Activated naive CD8-positive, alpha-beta T cell treated with anti-CD3 and anti-CD28 coated beads for 36 hours (primary cell): ENCODE data around the gene ZNF491. TPM values are rescaled to one million over a fixed set of nuclear protein-coding genes. Genes with fewer than 3 reads are reported as not detected.
"Not testable (repeated sequence)": the region's sequence is repeated elsewhere in the genome, so short reads cannot be mapped to it uniquely, and the experiment has no call there.

Experiments
- DNase-seq: peaks from one replicate; pipeline ENCODE4 v3.0.0; 2021
- H3K27ac Mint-ChIP-seq: one replicate; pipeline ENCODE4 v1.8.0; 2022; ENCODE audit warnings: mild to moderate bottlenecking, moderate library complexity, mixed read lengths
- H3K27me3 Mint-ChIP-seq: one replicate; pipeline ENCODE4 v1.8.0; 2022; ENCODE audit warnings: mild to moderate bottlenecking, mixed read lengths
- H3K36me3 Mint-ChIP-seq: one replicate; pipeline ENCODE4 v1.8.0; 2021; ENCODE audit warnings: mild to moderate bottlenecking, mixed read lengths
- H3K4me1 Mint-ChIP-seq: one replicate; pipeline ENCODE4 v1.8.0; 2021; ENCODE audit warnings: mixed read lengths
- H3K4me3 Mint-ChIP-seq: one replicate; pipeline ENCODE4 v1.8.0; 2022; ENCODE audit warnings: mild to moderate bottlenecking, moderate library complexity, mixed read lengths
- H3K9me3 Mint-ChIP-seq: one replicate; pipeline ENCODE4 v1.8.0; 2022; ENCODE audit warnings: mixed read lengths
- total RNA-seq, 2 experiments: library from RNA; stranded (reverse); gene quantifications; one replicate each; pipeline ENCODE4 v1.2.3, GENCODE V29; 2021

ZNF491 gene
- under 1 TPM; 0.56 to 0.87 TPM for total RNA-seq

- no peaks in the 10 kb centered on the region for H3K27me3 Mint-ChIP-seq
- peaks cover 10% of the 10 kb centered on the region for H3K9me3 Mint-ChIP-seq
- peaks cover 10% of the 10 kb centered on the region for H3K4me1 Mint-ChIP-seq
- peak; percentile 91 for DNase-seq
- H3K27ac Mint-ChIP-seq: peak within 1 kb of the TSS; percentile 76
- peaks cover 8% of the 10 kb centered on the region for H3K36me3 Mint-ChIP-seq
- peak within 1 kb of the TSS; percentile 87 for H3K4me3 Mint-ChIP-seq
These were observed at the start of gene ZNF491 for GRCh38 chr19:11798391-11799330. Gene ZNF491 (plus strand): TSS chr19:11798523. CDS start chr19:11805954, 7,431 bp downstream.

- Mint-ChIP-seq H3K4me3 (no peak overlapping the region), H3K4me1 (no peaks in the 10 kb centered on the region), H3K9me3 (peaks cover 44% of the 10 kb centered on the region), H3K27ac (no peak overlapping the region), H3K27me3 (peaks cover 9% of the 10 kb centered on the region), H3K36me3 (peaks cover 11% of the 10 kb centered on the region)
- DNase-seq: no peak
These were observed 48.6 kb upstream of the ZNF491 start for GRCh38 chr19:11749751-11750150.

- Mint-ChIP-seq H3K9me3 (peaks cover 58% of the 10 kb centered on the region), H3K27ac (no peak overlapping the region), H3K4me1 (no peaks in the 10 kb centered on the region), H3K36me3 (peaks cover 6% of the 10 kb centered on the region), H3K4me3 (no peak overlapping the region), H3K27me3 (peaks cover 9% of the 10 kb centered on the region)
- DNase-seq: no peak
These were observed 46.0 kb upstream of the ZNF491 start for GRCh38 chr19:11752244-11752736.

GRCh38 chr19:11754663-11755062, 43.7 kb upstream of the ZNF491 start:
- no peak overlapping the region for H3K27ac Mint-ChIP-seq
- no peaks in the 10 kb centered on the region for H3K4me1 Mint-ChIP-seq
- peaks cover 47% of the 10 kb centered on the region for H3K9me3 Mint-ChIP-seq

GRCh38 chr19:11756965-11757364, 41.4 kb upstream of the ZNF491 start:
- Mint-ChIP-seq H3K27ac (no peak overlapping the region), H3K4me3 (no peak overlapping the region), H3K36me3 (peaks cover 5% of the 10 kb centered on the region), H3K27me3 (peaks cover 9% of the 10 kb centered on the region), H3K4me1 (no peaks in the 10 kb centered on the region), H3K9me3 (peaks cover 30% of the 10 kb centered on the region)
- no peak for DNase-seq

More at GRCh38 chr19:11754663-11755062, 43.7 kb upstream of the ZNF491 start:
- Mint-ChIP-seq H3K4me3 (no peak overlapping the region), H3K27me3 (peaks cover 9% of the 10 kb centered on the region), H3K36me3 (peaks cover 5% of the 10 kb centered on the region)
- DNase-seq: no peak

GRCh38 chr19:11759805-11760204, 38.5 kb upstream of the ZNF491 start:
- no peaks in the 10 kb centered on the region for H3K4me1 Mint-ChIP-seq
- H3K4me3 Mint-ChIP-seq: no peak overlapping the region

GRCh38 chr19:11763117-11763516, 35.2 kb upstream of the ZNF491 start:
- peaks cover 2% of the 10 kb centered on the region for H3K36me3 Mint-ChIP-seq
- H3K27ac Mint-ChIP-seq: no peak overlapping the region
- no peak for DNase-seq
- no peak overlapping the region for H3K4me3 Mint-ChIP-seq
- peaks cover 14% of the 10 kb centered on the region for H3K9me3 Mint-ChIP-seq
- H3K27me3 Mint-ChIP-seq: peaks cover 3% of the 10 kb centered on the region
- peaks cover 10% of the 10 kb centered on the region for H3K4me1 Mint-ChIP-seq

More at GRCh38 chr19:11759805-11760204, 38.5 kb upstream of the ZNF491 start:
- Mint-ChIP-seq H3K27me3 (peaks cover 3% of the 10 kb centered on the region), H3K9me3 (peaks cover 31% of the 10 kb centered on the region), H3K27ac (no peak overlapping the region), H3K36me3 (no peaks in the 10 kb centered on the region)
- no peak for DNase-seq

- Mint-ChIP-seq H3K27me3 (peaks cover 3% of the 10 kb centered on the region), H3K4me3 (no peak overlapping the region), H3K4me1 (peaks cover 14% of the 10 kb centered on the region), H3K36me3 (peaks cover 5% of the 10 kb centered on the region), H3K9me3 (peaks cover 17% of the 10 kb centered on the region), H3K27ac (no peak overlapping the region)
- no peak for DNase-seq
These were observed 34.7 kb upstream of the ZNF491 start for GRCh38 chr19:11763611-11764010.

- Mint-ChIP-seq H3K27me3 (peaks cover 3% of the 10 kb centered on the region), H3K27ac (peak within 1 kb of the TSS; percentile 96), H3K4me1 (peaks cover 18% of the 10 kb centered on the region), H3K4me3 (peak within 1 kb of the TSS; percentile 98), H3K9me3 (peaks cover 40% of the 10 kb centered on the region), H3K36me3 (peaks cover 32% of the 10 kb centered on the region)
- peak; percentile 93 for DNase-seq
These were observed 31.4 kb upstream of the ZNF491 start, which contains the start of gene ZNF441 for GRCh38 chr19:11766597-11767591. Gene ZNF441 (plus strand): TSS chr19:11767000. CDS start chr19:11767194, 194 bp downstream.

- Mint-ChIP-seq H3K27ac (peak overlapping the region; percentile 87), H3K4me1 (peaks cover 18% of the 10 kb centered on the region), H3K4me3 (peak overlapping the region; percentile 98), H3K9me3 (peaks cover 44% of the 10 kb centered on the region), H3K36me3 (peaks cover 38% of the 10 kb centered on the region), H3K27me3 (peaks cover 3% of the 10 kb centered on the region)
- DNase-seq: peak; percentile 27
These were observed 30.6 kb upstream of the ZNF491 start for GRCh38 chr19:11767633-11768133.

- H3K9me3 Mint-ChIP-seq: peaks cover 48% of the 10 kb centered on the region
- peaks cover 51% of the 10 kb centered on the region for H3K36me3 Mint-ChIP-seq
- no peak overlapping the region for H3K4me3 Mint-ChIP-seq
- DNase-seq: no peak
- peaks cover 23% of the 10 kb centered on the region for H3K4me1 Mint-ChIP-seq
- no peaks in the 10 kb centered on the region for H3K27me3 Mint-ChIP-seq
- no peak overlapping the region for H3K27ac Mint-ChIP-seq
These were observed 28.3 kb upstream of the ZNF491 start for GRCh38 chr19:11769995-11770394.

- H3K9me3 Mint-ChIP-seq: peaks cover 54% of the 10 kb centered on the region
These were observed 26.8 kb upstream of the ZNF491 start for GRCh38 chr19:11771520-11771919.

GRCh38 chr19:11776669-11777068, 21.7 kb upstream of the ZNF491 start:
- Mint-ChIP-seq H3K9me3 (peaks cover 60% of the 10 kb centered on the region), H3K36me3 (peaks cover 81% of the 10 kb centered on the region)
- DNase-seq: not testable (repeated sequence)

More at GRCh38 chr19:11771520-11771919, 26.8 kb upstream of the ZNF491 start:
- Mint-ChIP-seq H3K36me3 (peaks cover 60% of the 10 kb centered on the region), H3K4me1 (peaks cover 21% of the 10 kb centered on the region)
- not testable (repeated sequence) for DNase-seq, H3K27me3 Mint-ChIP-seq, H3K27ac Mint-ChIP-seq, H3K4me3 Mint-ChIP-seq

GRCh38 chr19:11780431-11781020, 17.8 kb upstream of the ZNF491 start:
- no peaks in the 10 kb centered on the region for H3K4me1 Mint-ChIP-seq
- no peak overlapping the region for H3K4me3 Mint-ChIP-seq
- no peak for DNase-seq
- peaks cover 88% of the 10 kb centered on the region for H3K36me3 Mint-ChIP-seq
- no peak overlapping the region for H3K27ac Mint-ChIP-seq
- H3K9me3 Mint-ChIP-seq: peaks cover 59% of the 10 kb centered on the region
- no peaks in the 10 kb centered on the region for H3K27me3 Mint-ChIP-seq

More at GRCh38 chr19:11776669-11777068, 21.7 kb upstream of the ZNF491 start:
- not testable (repeated sequence) for H3K4me1 Mint-ChIP-seq, H3K27me3 Mint-ChIP-seq, H3K4me3 Mint-ChIP-seq, H3K27ac Mint-ChIP-seq
